ENCODE results near the gene GFY.

Gene GFY

DNA sequence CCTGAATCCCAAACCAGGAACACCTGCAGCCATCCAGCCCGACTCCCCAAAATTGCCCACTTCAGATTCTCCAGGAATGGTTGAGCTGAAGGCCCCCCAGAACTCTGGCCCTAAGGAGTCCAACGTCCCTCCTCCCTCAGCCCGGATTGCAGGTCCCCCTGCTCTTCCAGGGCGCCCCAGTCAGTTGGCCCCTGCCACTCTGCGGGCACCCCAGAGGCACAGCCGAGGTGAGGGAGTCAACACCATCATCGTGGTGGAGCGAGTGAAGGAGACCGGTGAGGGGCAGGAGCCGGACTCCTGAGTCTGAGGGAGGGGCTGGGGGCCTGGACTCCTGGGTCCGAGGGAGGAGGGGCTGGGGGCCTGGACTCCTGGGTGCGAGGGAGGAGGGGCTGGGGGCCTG lies 2.2 kb downstream of the GFY start:
- no peak overlapping the region for H3K9ac ChIP-seq (ENCODE audit: low read length)
- no peak for DNase-seq
- no peak overlapping the region for H2BK120ac ChIP-seq (ENCODE audit: insufficient read depth, low read length, poor library complexity)
- no peak overlapping the region for H3K4ac ChIP-seq (ENCODE audit: low read depth, low read length)
- peaks cover 67% of the 10 kb centered on the region for H3K27me3 ChIP-seq (ENCODE audit: insufficient read depth, low read length)
- H3K79me1 ChIP-seq (ENCODE audit: low read length) = no peaks in the 10 kb centered on the region
- no CpG with 5 or more reads among the region's 12 CpGs for WGBS (ENCODE audit: extremely low coverage, insufficient coverage, insufficient read length)
- no peak overlapping the region for H3K4me2 ChIP-seq (ENCODE audit: low read length)
- H3K36me3 ChIP-seq (ENCODE audit: control insufficient read depth in 1 of 2, insufficient read depth in 2 of 2, low read length in 2 of 2) = no peaks in the 10 kb centered on the region
- no peak overlapping the region for H3K4me3 ChIP-seq (ENCODE audit: low read depth, low read length)
- no peak overlapping the region for H4K12ac ChIP-seq (ENCODE audit: low read depth, low read length)
- H3K27ac ChIP-seq (ENCODE audit: low read depth, low read length) = no peak overlapping the region
- H2BK12ac ChIP-seq (ENCODE audit: low read length) = no peak overlapping the region
- peaks cover 0 to 3% of the 10 kb centered on the region in 2 experiments for H3K4me1 ChIP-seq (ENCODE audit: control insufficient read depth in 1 of 2, insufficient read depth in 2 of 2, low read length in 2 of 2)
- H3K18ac ChIP-seq (ENCODE audit: low read length) = no peak overlapping the region
- no peaks in the 10 kb centered on the region for H3K79me2 ChIP-seq (ENCODE audit: control insufficient read depth, insufficient read depth, low read length, poor library complexity)
- no peak overlapping the region for H4K91ac ChIP-seq (ENCODE audit: low read depth, low read length)
- H4K8ac ChIP-seq (ENCODE audit: low read depth, low read length) = no peak overlapping the region
- H3K23ac ChIP-seq (ENCODE audit: low read length) = no peak overlapping the region
- H3K14ac ChIP-seq (ENCODE audit: low read length) = no peak overlapping the region
- no peak overlapping the region for H2AFZ ChIP-seq (ENCODE audit: insufficient read depth, low read length, poor library complexity)
- no peak overlapping the region for H2AK5ac ChIP-seq (ENCODE audit: low read length)
- no peak overlapping the region for H2BK5ac ChIP-seq (ENCODE audit: low read depth, low read length, poor library complexity)
- peaks cover 11% of the 10 kb centered on the region for H3K9me3 ChIP-seq (ENCODE audit: insufficient read depth, low read depth, low read length)

DNA sequence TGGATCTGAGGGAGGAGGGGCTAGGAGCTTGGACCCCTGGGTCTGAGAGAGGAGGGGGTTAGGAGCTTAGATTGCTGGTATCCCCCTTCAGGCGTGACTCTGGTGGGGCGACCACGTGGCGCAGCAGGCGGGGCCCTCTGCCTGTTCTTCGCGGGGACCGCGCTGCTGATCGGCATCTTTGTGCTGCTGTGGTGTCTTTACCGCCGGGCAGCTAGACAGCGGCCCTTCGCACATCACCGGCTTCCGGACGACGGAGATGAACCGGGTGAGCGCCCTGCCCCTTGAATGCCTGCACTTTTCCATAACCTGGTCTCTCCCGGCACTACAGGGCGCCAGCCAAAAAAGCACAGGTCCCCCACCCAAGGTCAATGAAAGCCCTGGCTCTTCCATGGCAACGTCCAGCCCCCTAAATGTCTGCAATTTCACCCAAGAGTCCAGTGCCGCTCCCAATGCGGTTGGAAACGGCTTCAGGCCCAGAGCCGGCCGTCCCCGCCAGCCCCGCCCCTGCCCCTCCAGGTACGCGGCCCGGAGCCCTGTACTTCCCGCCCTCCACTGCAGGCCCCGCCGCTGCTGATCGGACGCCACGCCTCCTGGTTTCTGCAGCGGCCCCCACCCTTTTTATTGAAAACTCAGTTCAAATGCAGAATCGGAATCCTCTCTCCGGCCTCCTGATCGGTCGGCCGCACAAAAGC lies 2.8 kb downstream of the GFY start:
- Histone ChIP-seq H2AK5ac (ENCODE audit: low read length) (no peak overlapping the region), H3K9me3 (ENCODE audit: insufficient read depth, low read depth, low read length) (peaks cover 11% of the 10 kb centered on the region), H3K4me1 (ENCODE audit: control insufficient read depth in 1 of 2, insufficient read depth in 2 of 2, low read length in 2 of 2) (peaks cover 0 to 3% of the 10 kb centered on the region in 2 experiments), H3K79me1 (ENCODE audit: low read length) (no peaks in the 10 kb centered on the region), H2BK120ac (ENCODE audit: insufficient read depth, low read length, poor library complexity) (no peak overlapping the region), H3K4me2 (ENCODE audit: low read length) (peak overlapping the region; percentile 66), H3K36me3 (ENCODE audit: control insufficient read depth in 1 of 2, insufficient read depth in 2 of 2, low read length in 2 of 2) (no peaks in the 10 kb centered on the region), H3K79me2 (ENCODE audit: control insufficient read depth, insufficient read depth, low read length, poor library complexity) (no peaks in the 10 kb centered on the region), H3K4me3 (ENCODE audit: low read depth, low read length) (no peak overlapping the region), H4K8ac (ENCODE audit: low read depth, low read length) (no peak overlapping the region), H3K27me3 (ENCODE audit: insufficient read depth, low read length) (peaks cover 60% of the 10 kb centered on the region), H3K14ac (ENCODE audit: low read length) (no peak overlapping the region), H3K27ac (ENCODE audit: low read depth, low read length) (no peak overlapping the region), H3K23ac (ENCODE audit: low read length) (no peak overlapping the region), H4K12ac (ENCODE audit: low read depth, low read length) (no peak overlapping the region), H4K91ac (ENCODE audit: low read depth, low read length) (no peak overlapping the region), H2BK5ac (ENCODE audit: low read depth, low read length, poor library complexity) (no peak overlapping the region), H3K9ac (ENCODE audit: low read length) (no peak overlapping the region), H2BK12ac (ENCODE audit: low read length) (no peak overlapping the region), H3K18ac (ENCODE audit: low read length) (no peak overlapping the region), H2AFZ (ENCODE audit: insufficient read depth, low read length, poor library complexity) (no peak overlapping the region), H3K4ac (ENCODE audit: low read depth, low read length) (no peak overlapping the region)
- no CpG with 5 or more reads among the region's 45 CpGs for WGBS (ENCODE audit: extremely low coverage, insufficient coverage, insufficient read length)
- DNase-seq = peak in 1 of 2 donors; percentile 21

DNA sequence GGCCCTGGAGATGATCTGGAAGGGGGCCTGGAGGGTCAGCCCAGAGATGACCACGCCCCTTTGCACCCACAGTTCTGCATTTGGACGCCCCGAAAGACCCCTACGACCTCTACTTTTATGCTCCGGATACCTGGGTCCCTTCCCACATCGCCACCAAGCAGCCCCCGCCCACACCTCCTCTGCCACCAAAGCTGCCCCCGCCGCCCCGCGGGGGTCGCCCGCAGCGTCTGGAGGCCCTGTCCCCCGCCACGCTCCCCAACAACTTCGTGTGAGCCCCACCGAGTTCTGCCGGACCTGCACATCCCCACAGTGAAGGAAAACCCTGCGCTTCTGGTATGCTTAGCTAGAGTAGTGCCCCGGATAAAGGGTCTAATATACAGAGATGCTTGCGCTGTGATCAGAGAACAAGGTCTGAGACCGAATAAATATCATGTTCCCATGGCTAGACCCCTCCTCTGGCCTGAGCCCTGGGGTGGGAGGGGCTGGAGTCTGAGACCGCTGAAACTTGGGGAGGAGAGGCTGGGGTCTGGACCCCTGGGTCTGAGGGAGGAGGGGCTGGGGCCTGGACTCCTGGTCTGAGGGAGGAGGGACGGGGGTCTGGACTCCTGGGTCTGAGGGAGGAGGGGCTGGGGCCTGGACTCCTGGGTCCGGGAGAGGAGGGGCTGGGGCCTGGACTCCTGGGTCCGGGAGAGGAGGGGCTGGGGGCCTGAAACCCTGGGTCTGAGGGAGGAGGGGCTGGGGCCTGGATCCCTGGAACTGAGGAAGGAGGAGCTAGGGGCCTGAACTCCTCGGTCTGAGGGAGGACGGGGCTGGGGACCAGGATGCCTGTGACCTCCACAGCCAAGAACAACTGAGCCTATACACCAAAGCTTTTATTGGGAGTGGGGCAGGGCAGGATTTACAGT lies 3.6 kb downstream of the GFY start:
- Histone ChIP-seq H3K79me2 (ENCODE audit: control insufficient read depth, insufficient read depth, low read length, poor library complexity) (no peaks in the 10 kb centered on the region), H3K4me2 (ENCODE audit: low read length) (peak overlapping the region; percentile 66), H3K18ac (ENCODE audit: low read length) (no peak overlapping the region), H3K4me3 (ENCODE audit: low read depth, low read length) (no peak overlapping the region), H3K9me3 (ENCODE audit: insufficient read depth, low read depth, low read length) (peaks cover 14% of the 10 kb centered on the region), H2BK120ac (ENCODE audit: insufficient read depth, low read length, poor library complexity) (no peak overlapping the region), H3K9ac (ENCODE audit: low read length) (no peak overlapping the region), H3K23ac (ENCODE audit: low read length) (no peak overlapping the region), H4K8ac (ENCODE audit: low read depth, low read length) (no peak overlapping the region), H4K91ac (ENCODE audit: low read depth, low read length) (no peak overlapping the region), H3K4ac (ENCODE audit: low read depth, low read length) (no peak overlapping the region), H2AK5ac (ENCODE audit: low read length) (no peak overlapping the region), H3K14ac (ENCODE audit: low read length) (no peak overlapping the region), H4K12ac (ENCODE audit: low read depth, low read length) (no peak overlapping the region), H3K27ac (ENCODE audit: low read depth, low read length) (no peak overlapping the region), H2BK5ac (ENCODE audit: low read depth, low read length, poor library complexity) (no peak overlapping the region), H3K36me3 (ENCODE audit: control insufficient read depth in 1 of 2, insufficient read depth in 2 of 2, low read length in 2 of 2) (no peaks in the 10 kb centered on the region), H3K79me1 (ENCODE audit: low read length) (no peaks in the 10 kb centered on the region), H3K4me1 (ENCODE audit: control insufficient read depth in 1 of 2, insufficient read depth in 2 of 2, low read length in 2 of 2) (peaks cover 0 to 3% of the 10 kb centered on the region in 2 experiments), H3K27me3 (ENCODE audit: insufficient read depth, low read length) (peaks cover 52% of the 10 kb centered on the region), H2BK12ac (ENCODE audit: low read length) (no peak overlapping the region), H2AFZ (ENCODE audit: insufficient read depth, low read length, poor library complexity) (no peak overlapping the region)
- WGBS (ENCODE audit: extremely low coverage, insufficient coverage, insufficient read length) = no CpG with 5 or more reads among the region's 29 CpGs
- DNase-seq = no peak

DNA sequence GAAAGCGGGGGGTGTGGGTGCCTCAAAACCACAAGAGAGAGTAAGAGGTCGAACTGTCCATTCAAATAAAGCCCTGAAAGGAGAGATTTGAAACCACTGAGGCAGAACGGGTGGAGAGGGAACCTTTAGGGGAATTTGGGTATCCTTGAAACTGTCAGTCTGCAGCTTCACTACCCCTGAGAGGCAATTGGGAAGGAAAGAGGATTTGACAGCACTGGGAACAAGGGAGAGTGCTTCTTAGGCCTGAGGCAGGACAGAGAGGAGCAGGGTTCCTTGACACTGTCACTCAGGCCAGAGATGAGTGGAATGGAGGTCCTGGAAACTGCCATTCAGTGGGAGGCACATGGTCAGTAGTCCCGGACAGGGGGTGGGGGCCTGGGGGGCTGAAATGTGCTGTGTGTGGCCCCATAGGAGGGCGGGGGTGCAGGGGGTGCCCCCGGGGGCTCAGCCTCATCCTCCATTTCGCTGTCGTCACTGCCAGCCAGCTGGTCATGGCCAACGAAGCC lies 5.0 kb downstream of the GFY start:
- no peak overlapping the region for H4K91ac ChIP-seq (ENCODE audit: low read depth, low read length)
- no peak overlapping the region for H2BK120ac ChIP-seq (ENCODE audit: insufficient read depth, low read length, poor library complexity)
- no peaks in the 10 kb centered on the region for H3K79me2 ChIP-seq (ENCODE audit: control insufficient read depth, insufficient read depth, low read length, poor library complexity)
- peaks cover 0 to 3% of the 10 kb centered on the region in 2 experiments for H3K4me1 ChIP-seq (ENCODE audit: control insufficient read depth in 1 of 2, insufficient read depth in 2 of 2, low read length in 2 of 2)
- no peak overlapping the region for H2BK12ac ChIP-seq (ENCODE audit: low read length)
- H3K14ac ChIP-seq (ENCODE audit: low read length) = no peak overlapping the region
- H3K9ac ChIP-seq (ENCODE audit: low read length) = no peak overlapping the region
- H4K8ac ChIP-seq (ENCODE audit: low read depth, low read length) = no peak overlapping the region
- H3K9me3 ChIP-seq (ENCODE audit: insufficient read depth, low read depth, low read length) = peaks cover 17% of the 10 kb centered on the region
- no peak overlapping the region for H3K4ac ChIP-seq (ENCODE audit: low read depth, low read length)
- H3K18ac ChIP-seq (ENCODE audit: low read length) = no peak overlapping the region
- H2AFZ ChIP-seq (ENCODE audit: insufficient read depth, low read length, poor library complexity) = no peak overlapping the region
- no peak overlapping the region for H3K4me2 ChIP-seq (ENCODE audit: low read length)
- H3K27ac ChIP-seq (ENCODE audit: low read depth, low read length) = no peak overlapping the region
- no peaks in the 10 kb centered on the region for H3K36me3 ChIP-seq (ENCODE audit: control insufficient read depth in 1 of 2, insufficient read depth in 2 of 2, low read length in 2 of 2)
- no peak for DNase-seq
- peaks cover 42% of the 10 kb centered on the region for H3K27me3 ChIP-seq (ENCODE audit: insufficient read depth, low read length)
- WGBS (ENCODE audit: extremely low coverage, insufficient coverage, insufficient read length) = no CpG with 5 or more reads among the region's 9 CpGs
- H2BK5ac ChIP-seq (ENCODE audit: low read depth, low read length, poor library complexity) = no peak overlapping the region
- no peak overlapping the region for H2AK5ac ChIP-seq (ENCODE audit: low read length)
- H3K4me3 ChIP-seq (ENCODE audit: low read depth, low read length) = no peak overlapping the region
- H4K12ac ChIP-seq (ENCODE audit: low read depth, low read length) = no peak overlapping the region
- no peak overlapping the region for H3K23ac ChIP-seq (ENCODE audit: low read length)
- H3K79me1 ChIP-seq (ENCODE audit: low read length) = no peaks in the 10 kb centered on the region

Data from trophoblast cell (in vitro differentiated cells and primary cell).